Measurements from ENCODE around the gene CDKN1A.

Gene CDKN1A

GRCh38 chr6:36714511-36714910 is 36.0 kb downstream of the CDKN1A start:
- Histone ChIP-seq H3K79me2 (ENCODE audit: insufficient read depth, low read depth) (no peaks in the 10 kb centered on the region), H3K4me1 (ENCODE audit: low read depth, poor library complexity, severe bottlenecking) (no peaks in the 10 kb centered on the region), H3K36me3 (ENCODE audit: insufficient read depth) (no peaks in the 10 kb centered on the region), H4K20me1 (ENCODE audit: insufficient read depth) (no peaks in the 10 kb centered on the region), H3K4me2 (no peak overlapping the region), H3K9ac (no peak overlapping the region), H2AFZ (ENCODE audit: low read depth) (no peak overlapping the region), H3K4me3 (IDR thresholded peaks at IDR 0.05; ENCODE audit: insufficient read depth, low read depth, low read length) (no peak overlapping the region), H3K27me3 (ENCODE audit: insufficient read depth, low read depth) (no peaks in the 10 kb centered on the region), H3K27ac (no peak overlapping the region)
- TF ChIP-seq CTCF (conservative IDR thresholded peaks at IDR 0.05; ENCODE audit: low read depth, low read length): no peak

DNA sequence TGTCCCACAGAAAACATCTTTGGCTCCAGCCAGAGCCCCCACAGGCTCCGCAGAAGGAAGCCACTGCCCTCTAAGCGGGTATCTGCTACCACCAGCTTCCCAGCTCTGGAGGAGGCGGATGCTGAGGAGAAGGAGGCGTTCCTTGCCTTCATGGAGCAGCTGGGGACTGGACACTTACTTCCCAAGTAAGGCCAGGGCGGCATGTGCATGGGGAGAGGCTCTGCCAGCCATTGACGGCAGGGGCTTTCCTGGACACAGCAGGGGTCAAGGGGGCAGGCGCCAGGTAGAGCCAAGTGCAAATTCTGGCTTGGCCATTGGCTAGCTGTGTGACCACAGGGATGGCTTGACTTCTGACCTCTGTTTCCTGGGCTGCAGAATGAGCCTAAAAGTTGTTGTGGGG is 37.0 kb downstream of the CDKN1A start:
- Histone ChIP-seq H2AFZ (ENCODE audit: low read depth) (no peak overlapping the region), H3K79me2 (ENCODE audit: insufficient read depth, low read depth) (no peaks in the 10 kb centered on the region), H3K4me2 (no peak overlapping the region), H4K20me1 (ENCODE audit: insufficient read depth) (no peaks in the 10 kb centered on the region), H3K27ac (no peak overlapping the region), H3K9ac (no peak overlapping the region), H3K4me1 (ENCODE audit: low read depth, poor library complexity, severe bottlenecking) (no peaks in the 10 kb centered on the region), H3K4me3 (IDR thresholded peaks at IDR 0.05; ENCODE audit: insufficient read depth, low read depth, low read length) (no peak overlapping the region), H3K36me3 (ENCODE audit: insufficient read depth) (no peaks in the 10 kb centered on the region), H3K27me3 (ENCODE audit: insufficient read depth, low read depth) (no peaks in the 10 kb centered on the region)
- no peak for TF ChIP-seq CTCF (conservative IDR thresholded peaks at IDR 0.05; ENCODE audit: low read depth, low read length)

GRCh38 chr6:36716476-36717093 is 38.1 kb downstream of the CDKN1A start:
- no peaks in the 10 kb centered on the region for H3K27me3 ChIP-seq (ENCODE audit: insufficient read depth, low read depth)
- H3K9ac ChIP-seq: no peak overlapping the region
- no peak overlapping the region for H3K4me3 ChIP-seq (IDR thresholded peaks at IDR 0.05; ENCODE audit: insufficient read depth, low read depth, low read length)
- no peaks in the 10 kb centered on the region for H3K79me2 ChIP-seq (ENCODE audit: insufficient read depth, low read depth)
- TF ChIP-seq CTCF (conservative IDR thresholded peaks at IDR 0.05; ENCODE audit: low read depth, low read length): no peak
- no peaks in the 10 kb centered on the region for H3K4me1 ChIP-seq (ENCODE audit: low read depth, poor library complexity, severe bottlenecking)
- no peaks in the 10 kb centered on the region for H4K20me1 ChIP-seq (ENCODE audit: insufficient read depth)
- H3K4me2 ChIP-seq: no peak overlapping the region
- no peaks in the 10 kb centered on the region for H3K36me3 ChIP-seq (ENCODE audit: insufficient read depth)
- H3K27ac ChIP-seq: no peak overlapping the region
- H2AFZ ChIP-seq (ENCODE audit: low read depth): no peak overlapping the region

DNA sequence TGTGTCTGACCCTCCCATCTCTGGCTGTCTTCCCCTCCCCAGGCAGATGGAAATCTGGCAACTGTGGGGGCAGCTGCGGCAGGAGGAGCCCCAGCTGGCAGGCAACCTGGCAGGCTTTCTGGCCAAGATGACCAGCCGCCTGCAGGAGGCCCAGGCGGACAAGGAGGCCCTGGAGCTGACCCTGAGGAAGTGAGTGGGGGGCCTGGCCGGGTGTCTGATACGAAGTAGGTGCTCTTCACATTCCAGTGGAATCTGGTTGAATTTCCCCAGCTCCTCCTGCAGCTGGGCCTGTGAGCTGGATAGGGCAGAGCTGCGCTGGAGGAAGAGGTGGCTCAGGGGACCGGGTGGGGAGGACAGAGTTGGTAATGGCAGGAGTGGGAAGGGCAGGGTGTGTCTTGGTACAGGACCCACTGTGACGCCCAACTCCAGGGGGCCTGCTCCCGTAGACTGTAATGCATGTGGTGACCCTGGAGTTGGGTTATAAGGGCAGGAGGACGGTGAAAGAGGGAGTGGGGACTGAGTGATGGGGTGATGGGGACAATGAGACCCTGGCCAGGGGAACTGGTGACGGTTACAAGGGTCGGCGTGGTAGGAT is 38.8 kb downstream of the CDKN1A start:
- H3K36me3 ChIP-seq (ENCODE audit: insufficient read depth): no peaks in the 10 kb centered on the region
- no peaks in the 10 kb centered on the region for H3K4me1 ChIP-seq (ENCODE audit: low read depth, poor library complexity, severe bottlenecking)
- H3K4me3 ChIP-seq (IDR thresholded peaks at IDR 0.05; ENCODE audit: insufficient read depth, low read depth, low read length): no peak overlapping the region
- no peak overlapping the region for H3K27ac ChIP-seq
- no peak overlapping the region for H2AFZ ChIP-seq (ENCODE audit: low read depth)
- no peaks in the 10 kb centered on the region for H4K20me1 ChIP-seq (ENCODE audit: insufficient read depth)
- H3K4me2 ChIP-seq: no peak overlapping the region
- H3K27me3 ChIP-seq (ENCODE audit: insufficient read depth, low read depth): no peaks in the 10 kb centered on the region
- H3K9ac ChIP-seq: no peak overlapping the region
- TF ChIP-seq CTCF (conservative IDR thresholded peaks at IDR 0.05; ENCODE audit: low read depth, low read length): no peak
- no peaks in the 10 kb centered on the region for H3K79me2 ChIP-seq (ENCODE audit: insufficient read depth, low read depth)
